OCI-LY7 (cell line): ENCODE results near the gene ZNF284.

Experiments
- EZH2phosphoT487 ChIP-seq: fragments of 200-600 bp; sonication (generic); IDR thresholded peaks from 2 replicates; pipeline ENCODE4 v1.6.1; 2018; ENCODE audit warnings: low read depth, borderline replicate concordance, mild to moderate bottlenecking, mixed run types, antibody characterized with exemption, low read length, moderate library complexity, mixed read lengths
- TF ChIP-seq, protein P1 (sequence below): fragments of 200-600 bp; sonication (generic); conservative IDR thresholded peaks from 2 replicates; pipeline ENCODE4 v1.5.1; 2014; ENCODE audit warnings: mild to moderate bottlenecking, antibody characterized with exemption, low read length, moderate library complexity, mixed read lengths

DNA sequence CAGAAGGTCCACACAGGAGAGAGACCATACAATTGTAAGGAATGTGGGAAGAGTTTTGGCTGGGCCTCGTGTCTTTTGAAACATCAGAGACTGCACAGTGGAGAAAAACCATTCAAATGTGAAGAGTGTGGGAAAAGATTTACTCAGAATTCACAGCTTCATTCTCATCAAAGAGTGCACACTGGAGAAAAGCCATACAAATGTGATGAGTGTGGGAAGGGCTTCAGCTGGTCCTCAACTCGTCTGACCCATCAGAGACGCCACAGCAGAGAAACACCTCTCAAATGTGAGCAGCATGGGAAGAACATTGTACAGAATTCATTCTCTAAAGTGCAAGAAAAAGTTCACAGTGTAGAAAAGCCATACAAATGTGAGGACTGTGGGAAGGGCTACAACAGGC, 35.8 kb downstream of the ZNF284 start:
- TF ChIP-seq, protein P1, sequence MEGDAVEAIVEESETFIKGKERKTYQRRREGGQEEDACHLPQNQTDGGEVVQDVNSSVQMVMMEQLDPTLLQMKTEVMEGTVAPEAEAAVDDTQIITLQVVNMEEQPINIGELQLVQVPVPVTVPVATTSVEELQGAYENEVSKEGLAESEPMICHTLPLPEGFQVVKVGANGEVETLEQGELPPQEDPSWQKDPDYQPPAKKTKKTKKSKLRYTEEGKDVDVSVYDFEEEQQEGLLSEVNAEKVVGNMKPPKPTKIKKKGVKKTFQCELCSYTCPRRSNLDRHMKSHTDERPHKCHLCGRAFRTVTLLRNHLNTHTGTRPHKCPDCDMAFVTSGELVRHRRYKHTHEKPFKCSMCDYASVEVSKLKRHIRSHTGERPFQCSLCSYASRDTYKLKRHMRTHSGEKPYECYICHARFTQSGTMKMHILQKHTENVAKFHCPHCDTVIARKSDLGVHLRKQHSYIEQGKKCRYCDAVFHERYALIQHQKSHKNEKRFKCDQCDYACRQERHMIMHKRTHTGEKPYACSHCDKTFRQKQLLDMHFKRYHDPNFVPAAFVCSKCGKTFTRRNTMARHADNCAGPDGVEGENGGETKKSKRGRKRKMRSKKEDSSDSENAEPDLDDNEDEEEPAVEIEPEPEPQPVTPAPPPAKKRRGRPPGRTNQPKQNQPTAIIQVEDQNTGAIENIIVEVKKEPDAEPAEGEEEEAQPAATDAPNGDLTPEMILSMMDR: no peak
- no peak for TF ChIP-seq EZH2phosphoT487
